Kidney (tissue), 14 donors: Measurements from ENCODE around the gene MARCHF4. TPM values are rescaled to one million over a fixed set of nuclear protein-coding genes. Genes with fewer than 3 reads are reported as not detected.
"Not testable (repeated sequence)": the region's sequence is repeated elsewhere in the genome, so short reads cannot be mapped to it uniquely, and the experiment has no call there.

Experiments used
- DNase-seq, 5 donors: peaks; one replicate each; pipeline ENCODE4 v3.0.0-alpha.2; 2013 to 2020
- FAIRE-seq: peaks from 2 replicates; lab custom pipeline; 2012; peaks lifted over from hg19 to GRCh38; lab: Jason Lieb, UNC
- H3K27ac ChIP-seq, 2 donors: one replicate each; pipeline ENCODE4 v1.7.0; 2013; ENCODE audit warnings: low read depth in 2 of 2, low read length in 2 of 2, inconsistent platforms in 1 of 2
- H3K27me3 ChIP-seq: one replicate; pipeline ENCODE4 v1.7.1; 2013; ENCODE audit warnings: low read length, inconsistent platforms; ENCODE audit not compliant: control insufficient read depth, insufficient read depth
- H3K36me3 ChIP-seq, 3 donors: one replicate each; pipeline versions ENCODE4 v1.7.0 to v1.7.1; 2013; ENCODE audit warnings: low read length in 3 of 3, control low read depth in 1 of 3, inconsistent platforms in 1 of 3; ENCODE audit not compliant: insufficient read depth in 3 of 3, control insufficient read depth in 2 of 3
- H3K4me1 ChIP-seq, 3 donors: one replicate each; pipeline versions ENCODE4 v1.7.0 to v1.7.1; 2013; ENCODE audit warnings: low read length in 3 of 3, inconsistent platforms in 1 of 3, low read depth in 1 of 3; ENCODE audit not compliant: control insufficient read depth in 2 of 3, insufficient read depth in 2 of 3
- H3K4me3 ChIP-seq, 3 donors: one replicate each; pipeline versions ENCODE4 v1.7.0 to v1.8.1; 2013; ENCODE audit warnings: low read length in 3 of 3, control low read depth in 1 of 3, inconsistent platforms in 1 of 3
- H3K9ac ChIP-seq, 3 donors: one replicate each; pipeline versions ENCODE4 v1.7.0 to v1.7.1; 2013; ENCODE audit warnings: low read length in 3 of 3, control low read depth in 1 of 3, inconsistent platforms in 1 of 3
- H3K9me3 ChIP-seq, 3 donors: one replicate each; pipeline versions ENCODE4 v1.7.0 to v1.7.1; 2013; ENCODE audit warnings: low read length in 3 of 3, control low read depth in 1 of 3, inconsistent platforms in 1 of 3; ENCODE audit not compliant: control insufficient read depth in 2 of 3, insufficient read depth in 1 of 3
- intact Hi-C: fragments of 100-400 bp; cut with DNase I; formaldehyde crosslinking; loops from one replicate; pipeline ENCODE4 v1.11.1; 2022
- polyA plus RNA-seq: library from polyadenylated mRNA; stranded (reverse); fragments of 350-450 nt; fragmentation: Illumina TruSeq; extraction: RNeasy Lipid Tissue Mini Kit (QIAGEN cat#74804); gene quantifications from one replicate; pipeline ENCODE4 v1.2.3, GENCODE V29; 2014; ENCODE audit warnings: low read depth, low replicate concordance; ENCODE audit not compliant: insufficient read depth
- total RNA-seq: library from RNA; stranded (reverse); fragmentation: NEBNext Ultra II Directional; extraction: Animal tissue kit (Norgen Biotek cat#: 25700); gene quantifications from one replicate; pipeline ENCODE4 v1.2.1, GENCODE V29; 2021
- TF ChIP-seq, protein P1 (sequence below): IDR thresholded peaks from 3 replicates; pipeline ENCODE4 v1.5.1; 2012; ENCODE audit warnings: mild to moderate bottlenecking, moderate library complexity, borderline replicate concordance; ENCODE audit not compliant: insufficient read depth; ENCODE audit errors: extremely low read depth
- donor health status: control.
- donor health status: control.
- donor health status: control.
- donor health status: control.
- donor health status: control.
- donor health status: DM: yes; HTN: yes; CAD: no.
- donor health status: Normal renal cell carcinoma (clear cell type).

Gene MARCHF4
- total and polyA plus RNA-seq, 2 donors from 2014 or later, result 0.09 TPM; not detected in 1

DNA sequence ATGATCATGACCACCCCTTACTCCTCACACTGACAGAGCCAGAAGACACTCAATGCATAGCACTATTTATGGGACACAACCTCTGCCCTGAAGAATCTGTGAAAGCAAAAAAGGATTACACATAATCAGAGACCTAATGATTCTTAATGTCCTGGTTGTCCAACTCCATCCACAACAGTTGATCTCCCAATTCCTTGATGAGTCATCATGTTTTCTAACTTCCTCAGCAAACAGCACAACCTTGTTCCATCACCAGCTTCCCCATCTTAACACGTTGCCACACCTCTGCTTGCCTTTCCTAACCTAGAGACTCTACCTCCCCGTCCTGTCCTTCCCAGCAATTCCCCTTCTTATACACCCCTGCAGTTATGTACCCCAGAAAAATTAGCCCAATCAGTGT is 13.2 kb upstream of the MARCHF4 start:
- intact Hi-C loops, result no loop called here

GRCh38 chr2:216384409-216384808 is 12.1 kb upstream of the MARCHF4 start:
- H3K4me1 ChIP-seq, H3K27me3 ChIP-seq, H3K9ac ChIP-seq, FAIRE-seq, H3K36me3 ChIP-seq, H3K9me3 ChIP-seq, DNase-seq, intact Hi-C loops, H3K27ac ChIP-seq, H3K4me3 ChIP-seq: not testable (repeated sequence)

More for the DNA sequence above, 13.2 kb upstream of the MARCHF4 start:
- H3K36me3 ChIP-seq, result no peaks in the 10 kb centered on the region
- no peak overlapping the region for H3K27ac ChIP-seq
- DNase-seq (no peak), FAIRE-seq (no peak)
- H3K9ac ChIP-seq, result no peak overlapping the region
- no peaks in the 10 kb centered on the region for H3K4me1 ChIP-seq
- H3K4me3 ChIP-seq, result no peak overlapping the region
- H3K9me3 ChIP-seq, result no peaks in the 10 kb centered on the region
- no peaks in the 10 kb centered on the region for H3K27me3 ChIP-seq
- TF ChIP-seq, protein P1, sequence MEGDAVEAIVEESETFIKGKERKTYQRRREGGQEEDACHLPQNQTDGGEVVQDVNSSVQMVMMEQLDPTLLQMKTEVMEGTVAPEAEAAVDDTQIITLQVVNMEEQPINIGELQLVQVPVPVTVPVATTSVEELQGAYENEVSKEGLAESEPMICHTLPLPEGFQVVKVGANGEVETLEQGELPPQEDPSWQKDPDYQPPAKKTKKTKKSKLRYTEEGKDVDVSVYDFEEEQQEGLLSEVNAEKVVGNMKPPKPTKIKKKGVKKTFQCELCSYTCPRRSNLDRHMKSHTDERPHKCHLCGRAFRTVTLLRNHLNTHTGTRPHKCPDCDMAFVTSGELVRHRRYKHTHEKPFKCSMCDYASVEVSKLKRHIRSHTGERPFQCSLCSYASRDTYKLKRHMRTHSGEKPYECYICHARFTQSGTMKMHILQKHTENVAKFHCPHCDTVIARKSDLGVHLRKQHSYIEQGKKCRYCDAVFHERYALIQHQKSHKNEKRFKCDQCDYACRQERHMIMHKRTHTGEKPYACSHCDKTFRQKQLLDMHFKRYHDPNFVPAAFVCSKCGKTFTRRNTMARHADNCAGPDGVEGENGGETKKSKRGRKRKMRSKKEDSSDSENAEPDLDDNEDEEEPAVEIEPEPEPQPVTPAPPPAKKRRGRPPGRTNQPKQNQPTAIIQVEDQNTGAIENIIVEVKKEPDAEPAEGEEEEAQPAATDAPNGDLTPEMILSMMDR, result no peak

DNA sequence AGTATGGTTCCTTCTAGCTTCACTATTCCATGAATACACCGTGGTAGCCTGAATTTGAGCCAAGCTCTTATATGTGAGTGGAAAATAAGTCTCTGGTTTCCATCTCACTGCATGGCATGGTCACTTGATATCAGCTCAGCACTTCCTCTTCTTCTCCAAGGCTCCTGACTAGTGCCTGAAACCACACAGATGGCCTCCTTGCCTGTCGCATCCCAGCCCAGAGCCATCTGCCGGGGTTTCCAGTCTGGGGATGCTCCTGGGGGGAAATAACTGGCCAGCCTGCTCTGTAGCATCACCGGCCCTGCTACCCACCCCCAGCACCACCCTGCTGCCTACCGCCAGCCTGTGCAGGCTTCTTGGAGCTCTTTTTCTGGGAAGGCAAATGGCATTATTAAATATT is 7.7 kb upstream of the MARCHF4 start:
- H3K9ac ChIP-seq, result no peak overlapping the region
- no peak overlapping the region for H3K27ac ChIP-seq
- DNase-seq (no peak), FAIRE-seq (no peak)
- H3K4me3 ChIP-seq, result no peak overlapping the region
- H3K9me3 ChIP-seq, result no peaks in the 10 kb centered on the region
- H3K36me3 ChIP-seq, result no peaks in the 10 kb centered on the region
- intact Hi-C loops, result no loop called here
- TF ChIP-seq, protein P1, result no peak
- no peaks in the 10 kb centered on the region for H3K27me3 ChIP-seq
- H3K4me1 ChIP-seq, result no peaks in the 10 kb centered on the region

DNA sequence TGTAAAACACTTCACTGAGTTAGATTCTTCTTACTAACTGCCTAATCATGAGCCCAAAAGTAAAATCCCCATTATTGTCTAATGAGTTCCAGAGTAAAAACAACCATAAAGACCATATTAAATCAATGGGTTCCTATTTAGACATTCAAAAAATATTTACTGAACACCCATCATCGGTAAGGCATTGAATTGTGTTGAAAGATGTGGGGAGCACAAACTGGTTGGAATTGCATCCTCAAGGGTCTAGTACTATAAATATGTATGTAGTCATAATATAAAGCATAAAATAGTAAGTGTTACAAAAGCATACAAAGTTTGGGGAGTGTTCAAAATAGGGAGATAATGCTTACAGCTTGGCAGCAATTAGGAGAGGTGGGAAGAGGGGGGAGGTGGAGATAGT is 3.0 kb upstream of the MARCHF4 start:
- peaks cover 0 to 2% (median 0%) of the 10 kb centered on the region in 3 donors for H3K9me3 ChIP-seq
- peaks cover 5% of the 10 kb centered on the region for H3K27me3 ChIP-seq
- intact Hi-C loops, result no loop called here
- no peak overlapping the region for H3K9ac ChIP-seq
- H3K4me1 ChIP-seq, result peaks cover 0 to 3% (median 0%) of the 10 kb centered on the region in 3 donors
- TF ChIP-seq, protein P1, result no peak
- FAIRE-seq, result no peak
- no peak overlapping the region for H3K27ac ChIP-seq
- DNase-seq, result no peak
- no peaks in the 10 kb centered on the region for H3K36me3 ChIP-seq
- H3K4me3 ChIP-seq, result no peak overlapping the region
